Thyroid gland (tissue), 4 donors: ENCODE measurements around the gene TMEM258. TPM values are rescaled to one million over a fixed set of nuclear protein-coding genes. Genes with fewer than 3 reads are reported as not detected.

Experiments
- DNase-seq, 2 donors: peaks; one replicate each; pipeline ENCODE4 v3.0.0-alpha.2; 2019
- H3K27ac ChIP-seq, 3 donors: fragments of 200-600 bp; sonication (generic); 1 replicate in 2 of 3; 2 replicates in 1 of 3; pipeline ENCODE4 v1.5.1; 2016 to 2019; ENCODE audit warnings: mild to moderate bottlenecking in 1 of 3, moderate library complexity in 1 of 3
- H3K27me3 ChIP-seq: fragments of 200-600 bp; sonication (generic); one replicate; pipeline ENCODE4 v1.5.1; 2019
- H3K36me3 ChIP-seq, 2 donors: fragments of 200-600 bp; sonication (generic); one replicate each; pipeline ENCODE4 v1.5.1; 2016 to 2019
- H3K4me1 ChIP-seq, 2 donors: fragments of 200-600 bp; sonication (generic); one replicate each; pipeline ENCODE4 v1.5.1; 2017 to 2019
- H3K4me3 ChIP-seq, 3 donors: fragments of 200-600 bp; sonication (generic); replicated peaks in 1 of 3; 1 replicate in 2 of 3; 2 replicates in 1 of 3; pipeline ENCODE4 v1.5.1; 2016; ENCODE audit warnings: mild to moderate bottlenecking in 1 of 3
- H3K9me3 ChIP-seq: fragments of 200-600 bp; sonication (generic); one replicate; pipeline ENCODE4 v1.5.1; 2017
- POLR2A ChIP-seq, 2 donors: fragments of 450-650 bp; IDR thresholded peaks; one replicate each; pipeline ENCODE4 v1.6.1; 2017; ENCODE audit warnings: antibody characterized with exemption in 2 of 2, mild to moderate bottlenecking in 2 of 2, moderate library complexity in 1 of 2
- WGBS, 2 donors: methylation state at CpG; one replicate each; pipeline ENCODE4 v1.1.5; 2017; 5-methylcytosine and 5-hydroxymethylcytosine counted together
- intact Hi-C: fragments of 100-400 bp; cut with DNase I; formaldehyde crosslinking; loops from one replicate; pipeline ENCODE4 v1.15.1; 2023
- total RNA-seq, 4 donors: library from RNA; depleted of rRNA; stranded (reverse); fragments of >200 nt; gene quantifications; one replicate each; pipeline ENCODE4 v1.2.3, GENCODE V29; 2016
- TF ChIP-seq, protein P1 (sequence below), 6 experiments: fragments of 200-600 bp in 3 of 6; fragments of 450-650 bp in 3 of 6; sonication (generic) in 3 of 6; IDR thresholded peaks; one replicate each; pipeline ENCODE4 v1.5.1; 2016 to 2019; ENCODE audit warnings: antibody characterized with exemption in 6 of 6, mild to moderate bottlenecking in 2 of 6, inconsistent platforms in 1 of 6, moderate library complexity in 1 of 6

TMEM258 gene
- total RNA-seq, 4 donors from 2014 or later: 28.0 to 57.9 (median 48.1) TPM

- no peaks in the 10 kb centered on the region for H3K9me3 ChIP-seq
- TF ChIP-seq, protein P1, sequence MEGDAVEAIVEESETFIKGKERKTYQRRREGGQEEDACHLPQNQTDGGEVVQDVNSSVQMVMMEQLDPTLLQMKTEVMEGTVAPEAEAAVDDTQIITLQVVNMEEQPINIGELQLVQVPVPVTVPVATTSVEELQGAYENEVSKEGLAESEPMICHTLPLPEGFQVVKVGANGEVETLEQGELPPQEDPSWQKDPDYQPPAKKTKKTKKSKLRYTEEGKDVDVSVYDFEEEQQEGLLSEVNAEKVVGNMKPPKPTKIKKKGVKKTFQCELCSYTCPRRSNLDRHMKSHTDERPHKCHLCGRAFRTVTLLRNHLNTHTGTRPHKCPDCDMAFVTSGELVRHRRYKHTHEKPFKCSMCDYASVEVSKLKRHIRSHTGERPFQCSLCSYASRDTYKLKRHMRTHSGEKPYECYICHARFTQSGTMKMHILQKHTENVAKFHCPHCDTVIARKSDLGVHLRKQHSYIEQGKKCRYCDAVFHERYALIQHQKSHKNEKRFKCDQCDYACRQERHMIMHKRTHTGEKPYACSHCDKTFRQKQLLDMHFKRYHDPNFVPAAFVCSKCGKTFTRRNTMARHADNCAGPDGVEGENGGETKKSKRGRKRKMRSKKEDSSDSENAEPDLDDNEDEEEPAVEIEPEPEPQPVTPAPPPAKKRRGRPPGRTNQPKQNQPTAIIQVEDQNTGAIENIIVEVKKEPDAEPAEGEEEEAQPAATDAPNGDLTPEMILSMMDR (IDR thresholded peaks at IDR 0.05): no peak
- no peak for TF ChIP-seq POLR2A (IDR thresholded peaks at IDR 0.05)
- H3K27me3 ChIP-seq: no peaks in the 10 kb centered on the region
- 6 to 7% methylated on average over 14 of the region's 14 CpGs for WGBS, 2 donors
- H3K27ac ChIP-seq: peak overlapping the region; percentile 91 to 98 (median 96)
- H3K36me3 ChIP-seq: peaks cover 32 to 33% of the 10 kb centered on the region in 2 donors
- peak; percentile 60 to 67 for DNase-seq
- peak overlapping the region; percentile 68 to 83 (median 75) for H3K4me3 ChIP-seq
- intact Hi-C loops: loop anchor here (5.0 kb wide), 1 partner anchor 315 kb away; no protein-coding TSS in a partner anchor
- peaks cover 6 to 22% of the 10 kb centered on the region in 2 donors for H3K4me1 ChIP-seq
These were observed 576 bp downstream of the TMEM258 start for GRCh38 chr11:61791737-61792309.

- DNase-seq: no peak
- WGBS, 2 donors: 60 to 64% methylated on average over 7 to 9 of the region's 9 CpGs
- Histone ChIP-seq H3K27ac (no peak overlapping the region), H3K27me3 (no peaks in the 10 kb centered on the region), H3K4me3 (no peak overlapping the region), H3K9me3 (no peaks in the 10 kb centered on the region), H3K36me3 (peaks cover 37 to 41% of the 10 kb centered on the region in 2 donors), H3K4me1 (peaks cover 1 to 13% of the 10 kb centered on the region in 2 donors)
- intact Hi-C loops: no loop called here
- TF ChIP-seq, protein P1 (IDR thresholded peaks at IDR 0.05): no peak
- TF ChIP-seq POLR2A (IDR thresholded peaks at IDR 0.05): no peak
These were observed 4.4 kb downstream of the TMEM258 start for GRCh38 chr11:61787928-61788491.

DNA sequence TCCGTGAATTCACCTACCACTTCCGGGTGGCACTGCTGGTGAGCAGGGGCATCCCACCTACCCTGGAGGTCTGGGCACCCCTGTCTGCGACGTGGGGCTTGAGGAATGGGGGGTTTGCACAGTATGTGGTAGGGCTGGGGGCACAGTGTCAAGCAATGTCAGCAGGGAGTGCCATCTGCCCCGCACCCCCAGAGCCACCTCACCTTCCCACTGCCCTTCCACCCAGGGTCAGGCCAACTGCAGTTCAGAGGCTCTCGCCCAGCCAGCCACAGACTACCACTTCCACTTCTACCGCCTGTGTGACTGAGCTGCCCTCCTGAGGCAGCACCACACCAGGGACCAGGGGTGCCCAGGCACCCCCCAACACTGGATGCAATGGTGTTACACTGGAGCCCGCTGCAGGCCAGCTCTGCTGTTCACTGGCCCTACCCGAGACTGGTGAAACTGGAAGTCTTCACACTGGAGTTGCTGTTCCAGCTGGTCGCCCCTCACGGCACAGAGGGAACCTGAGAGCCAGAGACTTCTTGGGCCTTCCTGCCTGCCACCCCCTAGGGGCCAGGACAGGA, 6.5 kb downstream of the TMEM258 start:
- H3K27me3 ChIP-seq: no peaks in the 10 kb centered on the region
- H3K4me3 ChIP-seq: no peak overlapping the region
- intact Hi-C loops: no loop called here
- peaks cover 0 to under 1% of the 10 kb centered on the region in 2 donors for H3K4me1 ChIP-seq
- no peaks in the 10 kb centered on the region for H3K9me3 ChIP-seq
- TF ChIP-seq, protein P1 (IDR thresholded peaks at IDR 0.05): peak in 2 of 6 experiments; percentile 16 to 21
- no peak for TF ChIP-seq POLR2A (IDR thresholded peaks at IDR 0.05)
- H3K27ac ChIP-seq: peak overlapping the region in 1 of 3 donors; percentile 41
- 70 to 87% methylated on average over 7 of the region's 11 CpGs for WGBS, 2 donors
- peaks cover 37 to 41% of the 10 kb centered on the region in 2 donors for H3K36me3 ChIP-seq
- peak; percentile 69 to 74 for DNase-seq

DNA sequence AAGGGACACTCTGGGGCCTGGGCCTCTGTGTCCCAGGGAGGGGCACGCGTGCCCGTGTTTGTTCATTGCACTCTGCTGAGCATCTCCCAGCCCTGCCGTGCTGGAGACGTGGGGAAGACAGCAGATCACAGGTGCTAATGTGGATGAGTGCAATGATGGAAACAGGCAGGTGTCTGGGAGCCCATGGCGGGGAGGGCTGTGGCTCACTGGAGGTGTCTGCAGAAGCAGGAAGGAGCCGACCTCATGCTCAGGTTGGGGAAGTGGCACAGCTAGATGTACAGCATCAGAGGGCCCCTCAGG, 7.9 kb downstream of the TMEM258 start:
- no peak for DNase-seq
- Histone ChIP-seq H3K4me1 (no peaks in the 10 kb centered on the region), H3K9me3 (no peaks in the 10 kb centered on the region), H3K4me3 (no peak overlapping the region), H3K36me3 (peaks cover 29 to 36% of the 10 kb centered on the region in 2 donors), H3K27me3 (no peaks in the 10 kb centered on the region), H3K27ac (no peak overlapping the region)
- intact Hi-C loops: no loop called here
- TF ChIP-seq, protein P1 (IDR thresholded peaks at IDR 0.05): no peak
- TF ChIP-seq POLR2A (IDR thresholded peaks at IDR 0.05): no peak
- 90 to 96% methylated on average over 7 of the region's 7 CpGs for WGBS, 2 donors
